Keratinocyte (primary cell): ENCODE results near the gene OS9. TPM values are rescaled to one million over a fixed set of nuclear protein-coding genes. Genes with fewer than 3 reads are reported as not detected.

ENCODE experiments used
- DNase-seq: peaks from one replicate; pipeline ENCODE4 v3.0.0-alpha.2; 2011; ENCODE audit warnings: low read depth, missing footprints, low spot score
- FAIRE-seq: peaks from 2 replicates; lab custom pipeline; 2011; peaks lifted over from hg19 to GRCh38; lab: Jason Lieb, UNC
- H2AFZ ChIP-seq: 2 replicates; pipeline ENCODE4 v1.6.0; 2012; ENCODE audit warnings: low read length, control low read depth, inconsistent platforms; ENCODE audit not compliant: control insufficient read depth
- H3K27ac ChIP-seq: 2 replicates; pipeline ENCODE4 v1.5.1; 2011; ENCODE audit warnings: low read length; ENCODE audit not compliant: control insufficient read depth, insufficient read depth
- H3K27me3 ChIP-seq: 3 replicates; pipeline ENCODE4 v1.6.0; 2011; ENCODE audit warnings: low read length; ENCODE audit not compliant: control insufficient read depth, insufficient read depth; ENCODE audit errors: extremely low read depth
- H3K36me3 ChIP-seq, 2 experiments: 2 replicates in 1 of 2; 3 replicates in 1 of 2; pipeline ENCODE4 v1.5.1; 2011; ENCODE audit warnings: low read length in 2 of 2, mild to moderate bottlenecking in 1 of 2; ENCODE audit not compliant: control insufficient read depth in 2 of 2, insufficient read depth in 2 of 2; ENCODE audit errors: extremely low read depth in 1 of 2
- H3K4me1 ChIP-seq: 3 replicates; pipeline ENCODE4 v1.5.1; 2011; ENCODE audit warnings: low read length; ENCODE audit not compliant: control insufficient read depth, insufficient read depth; ENCODE audit errors: extremely low read depth
- H3K4me2 ChIP-seq: 3 replicates; pipeline ENCODE4 v1.6.0; 2011; ENCODE audit warnings: low read depth, low read length; ENCODE audit not compliant: control insufficient read depth, insufficient read depth; ENCODE audit errors: extremely low read depth
- H3K4me3 ChIP-seq, 3 experiments: fragments of 200-600 bp in 1 of 3; sonication (generic) in 1 of 3; 2 replicates in 2 of 3; 3 replicates in 1 of 3; pipeline ENCODE4 v1.5.1; 2011 to 2016; ENCODE audit warnings: low read length in 3 of 3, mild to moderate bottlenecking in 3 of 3, control low read depth in 2 of 3, inconsistent platforms in 1 of 3, low read depth in 1 of 3, mixed read lengths in 1 of 3, mixed run types in 1 of 3, moderate library complexity in 1 of 3; ENCODE audit not compliant: control insufficient read depth in 2 of 3, insufficient read depth in 2 of 3; ENCODE audit errors: extremely low read depth in 1 of 3
- H3K79me2 ChIP-seq: 2 replicates; pipeline ENCODE4 v1.6.0; 2012; ENCODE audit warnings: low read length; ENCODE audit not compliant: control insufficient read depth, insufficient read depth
- H3K9ac ChIP-seq: 3 replicates; pipeline ENCODE4 v1.6.0; 2011; ENCODE audit warnings: low read length; ENCODE audit not compliant: control insufficient read depth, insufficient read depth; ENCODE audit errors: extremely low read depth
- H3K9me1 ChIP-seq: 3 replicates; pipeline ENCODE4 v1.6.0; 2011; ENCODE audit warnings: low read length; ENCODE audit not compliant: control insufficient read depth, insufficient read depth; ENCODE audit errors: extremely low read depth
- H3K9me3 ChIP-seq: 2 replicates; pipeline ENCODE4 v1.5.1; 2012; ENCODE audit warnings: low read depth, low read length; ENCODE audit not compliant: control insufficient read depth
- H4K20me1 ChIP-seq: 3 replicates; pipeline ENCODE4 v1.6.0; 2011; ENCODE audit warnings: low read length; ENCODE audit not compliant: control insufficient read depth, insufficient read depth; ENCODE audit errors: extremely low read depth
- EZH2 ChIP-seq: IDR thresholded peaks from one replicate; pipeline ENCODE4 v1.6.1; 2012; ENCODE audit warnings: inconsistent platforms, mild to moderate bottlenecking, low read length, moderate library complexity
- dilution Hi-C: fragments of 300-500 bp; cut with MboI; formaldehyde crosslinking; loops from one replicate; pipeline ENCODE4 v1.7.0; 2020; ENCODE audit warnings: low sequenced_read_pairs; ENCODE audit not compliant: extremely low pct_ligation_motif_present
- polyA plus RNA-seq, 5 experiments: library from polyadenylated mRNA; depleted of rRNA in 3 of 5; stranded (reverse) in 3 of 5; stranded (forward) in 1 of 5; unstranded in 1 of 5; fragments of >200 nt; gene quantifications; 1 replicate in 1 of 5; 2 replicates in 3 of 5; 3 replicates in 1 of 5; pipeline versions ENCODE4 v1.2.1 to v1.2.3, GENCODE V29; 2011 to 2012; ENCODE audit warnings: missing spikeins in 2 of 5, low read depth in 1 of 5, low replicate concordance in 1 of 5
- TF ChIP-seq, protein P1 (sequence below), 3 experiments: IDR thresholded peaks in 1 of 3; conservative IDR thresholded peaks in 1 of 3; optimal IDR thresholded peaks in 1 of 3; 2 replicates in 2 of 3; 3 replicates in 1 of 3; pipeline versions ENCODE3 to v1.5.1; 2011; ENCODE audit warnings: low read length in 3 of 3, mild to moderate bottlenecking in 3 of 3, moderate library complexity in 2 of 3, control low read depth in 1 of 3, inconsistent platforms in 1 of 3; ENCODE audit not compliant: insufficient read depth in 2 of 3; ENCODE audit errors: extremely low read depth in 1 of 3

Gene OS9
- polyA plus RNA-seq, 1 donor (not counting 4 experiments of a cell fraction or from before 2014, with no cell fraction given) = 82.2 TPM

DNA sequence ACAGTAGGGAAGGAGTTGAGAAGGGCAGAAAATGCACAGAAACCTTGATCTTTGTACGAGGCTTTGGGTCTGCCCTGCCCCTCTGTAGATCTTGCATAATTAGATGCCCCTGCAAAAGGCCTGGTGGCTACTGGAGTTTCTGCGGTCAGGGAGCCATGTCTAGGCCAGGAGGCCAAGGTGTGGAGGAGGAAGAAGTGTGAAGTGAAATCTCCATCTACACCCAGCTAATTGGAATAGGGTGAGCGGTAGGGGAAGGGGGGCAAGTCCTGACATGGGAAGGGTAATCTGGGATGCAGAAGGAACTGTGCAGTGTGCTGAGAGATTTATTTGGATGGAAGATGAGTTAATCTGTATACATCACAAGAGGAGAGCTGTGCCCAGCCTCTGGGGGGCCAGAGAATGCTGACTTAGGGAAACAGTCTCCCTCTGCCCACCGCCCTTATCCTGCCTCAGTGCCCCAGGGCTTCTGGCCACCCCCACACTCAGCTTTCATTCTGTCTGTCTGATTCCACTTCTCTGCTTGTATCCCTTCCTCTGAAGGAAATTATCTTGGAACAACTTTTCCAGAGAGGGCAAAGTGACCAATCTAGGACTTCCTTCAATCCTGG lies 67.6 kb downstream of the OS9 start:
- Histone ChIP-seq H3K4me2 (no peak overlapping the region), H3K36me3 (peaks cover 35 to 55% of the 10 kb centered on the region in 2 experiments), H3K4me3 (no peak overlapping the region), H3K27me3 (no peaks in the 10 kb centered on the region), H3K9me3 (no peaks in the 10 kb centered on the region), H3K9me1 (no peaks in the 10 kb centered on the region), H3K27ac (no peak overlapping the region), H3K79me2 (peaks cover 40% of the 10 kb centered on the region), H3K4me1 (peaks cover 22% of the 10 kb centered on the region), H4K20me1 (peaks cover 7% of the 10 kb centered on the region), H3K9ac (no peak overlapping the region), H2AFZ (no peak overlapping the region)
- dilution Hi-C loops = no loop called here
- TF ChIP-seq, protein P1, sequence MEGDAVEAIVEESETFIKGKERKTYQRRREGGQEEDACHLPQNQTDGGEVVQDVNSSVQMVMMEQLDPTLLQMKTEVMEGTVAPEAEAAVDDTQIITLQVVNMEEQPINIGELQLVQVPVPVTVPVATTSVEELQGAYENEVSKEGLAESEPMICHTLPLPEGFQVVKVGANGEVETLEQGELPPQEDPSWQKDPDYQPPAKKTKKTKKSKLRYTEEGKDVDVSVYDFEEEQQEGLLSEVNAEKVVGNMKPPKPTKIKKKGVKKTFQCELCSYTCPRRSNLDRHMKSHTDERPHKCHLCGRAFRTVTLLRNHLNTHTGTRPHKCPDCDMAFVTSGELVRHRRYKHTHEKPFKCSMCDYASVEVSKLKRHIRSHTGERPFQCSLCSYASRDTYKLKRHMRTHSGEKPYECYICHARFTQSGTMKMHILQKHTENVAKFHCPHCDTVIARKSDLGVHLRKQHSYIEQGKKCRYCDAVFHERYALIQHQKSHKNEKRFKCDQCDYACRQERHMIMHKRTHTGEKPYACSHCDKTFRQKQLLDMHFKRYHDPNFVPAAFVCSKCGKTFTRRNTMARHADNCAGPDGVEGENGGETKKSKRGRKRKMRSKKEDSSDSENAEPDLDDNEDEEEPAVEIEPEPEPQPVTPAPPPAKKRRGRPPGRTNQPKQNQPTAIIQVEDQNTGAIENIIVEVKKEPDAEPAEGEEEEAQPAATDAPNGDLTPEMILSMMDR (optimal IDR thresholded peaks at IDR 0.05 in 1 of 3, IDR thresholded peaks at IDR 0.05 in 1 of 3, conservative IDR thresholded peaks at IDR 0.05 in 1 of 3; ENCODE audit: extremely low read depth in 1 of 3, insufficient read depth in 2 of 3, low read length in 3 of 3) = no peak
- TF ChIP-seq EZH2 = no peak
- no peak for FAIRE-seq
- no peak for DNase-seq

DNA sequence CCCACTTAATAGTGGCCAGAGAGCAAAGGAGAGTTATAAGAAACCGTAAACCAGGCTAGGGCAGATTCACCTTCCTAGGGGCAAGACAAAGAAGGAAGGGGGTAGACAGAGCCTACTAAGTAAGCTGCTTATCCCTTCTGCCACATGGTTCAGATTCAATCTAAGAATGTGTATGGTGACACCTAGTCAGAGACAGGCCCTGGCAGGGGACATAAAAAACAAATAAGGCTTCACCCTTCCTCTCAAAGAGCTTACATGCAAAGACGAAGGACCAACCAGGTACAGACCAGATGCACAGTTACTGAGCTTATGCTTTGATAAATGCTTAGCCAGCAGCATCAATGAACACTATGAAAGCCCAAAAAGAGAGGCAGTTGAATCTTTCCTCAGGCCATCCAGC lies 68.5 kb downstream of the OS9 start:
- DNase-seq (no peak), FAIRE-seq (no peak)
- H3K9ac ChIP-seq = no peak overlapping the region
- no peak overlapping the region for H3K27ac ChIP-seq
- dilution Hi-C loops = no loop called here
- TF ChIP-seq EZH2 = no peak
- TF ChIP-seq, protein P1 (optimal IDR thresholded peaks at IDR 0.05 in 1 of 3, IDR thresholded peaks at IDR 0.05 in 1 of 3, conservative IDR thresholded peaks at IDR 0.05 in 1 of 3; ENCODE audit: extremely low read depth in 1 of 3, insufficient read depth in 2 of 3, low read length in 3 of 3) = no peak
- H2AFZ ChIP-seq = no peak overlapping the region
- no peaks in the 10 kb centered on the region for H3K9me1 ChIP-seq
- H3K36me3 ChIP-seq = peaks cover 35 to 55% of the 10 kb centered on the region in 2 experiments
- peaks cover 24% of the 10 kb centered on the region for H3K4me1 ChIP-seq
- H3K9me3 ChIP-seq = no peaks in the 10 kb centered on the region
- peaks cover 50% of the 10 kb centered on the region for H3K79me2 ChIP-seq
- peak overlapping the region in 1 of 3 experiments; percentile 21 for H3K4me3 ChIP-seq
- peak overlapping the region; percentile 29 for H3K4me2 ChIP-seq
- peaks cover 7% of the 10 kb centered on the region for H4K20me1 ChIP-seq
- H3K27me3 ChIP-seq = no peaks in the 10 kb centered on the region
